HepG2 (cell line): ENCODE measurements around the gene GPR17. TPM values are rescaled to one million over a fixed set of nuclear protein-coding genes. Genes with fewer than 3 reads are reported as not detected.

Experiments
- ATAC-seq: fragments of 200-7000 bp; cut with Tn5 transposase; 3 replicates; pipeline ENCODE4 v1.9.1; 2020; ENCODE audit warnings: mild to moderate bottlenecking, moderate library complexity
- BruUV-seq: library from RNA; stranded (reverse); fragments of 400-500 nt; replicated peaks from 2 replicates; lab custom pipeline; 2021; lab: Mats Ljungman, UMichigan
- CTCF ChIA-PET: fragments of 300-600 bp; formaldehyde crosslinking; extraction: SDS; loops from one replicate; lab custom pipeline; 2021; ENCODE audit warnings: low total read pairs, inconsistent platforms, low intra/inter-chr PET ratio; lab: Yijun Ruan, JAX
- POLR2A ChIA-PET: fragments of 350-600 bp; sonication (Branson Sonifier 250); formaldehyde crosslinking; loops from one replicate; lab custom pipeline; 2020; ENCODE audit warnings: antibody characterized with exemption, inconsistent platforms; lab: Yijun Ruan, JAX
- DNase-seq: peaks from one replicate; pipeline ENCODE4 v3.0.0-alpha.2; 2015; ENCODE audit warnings: low spot score
- FAIRE-seq: peaks from 3 replicates; lab custom pipeline; 2011; peaks lifted over from hg19 to GRCh38; lab: Jason Lieb, UNC
- H2AFZ ChIP-seq: one replicate; pipeline ENCODE4 v1.6.1; 2011; ENCODE audit warnings: low read length, inconsistent platforms
- H3K27ac ChIP-seq: fragments of 300-600 bp; 3 replicates; pipeline ENCODE4 v1.8.0; 2011; ENCODE audit warnings: mixed run types, mild to moderate bottlenecking, mixed read lengths, low read length, inconsistent platforms; ENCODE audit not compliant: insufficient read depth; ENCODE audit errors: extremely low read length
- H3K27me3 ChIP-seq, 2 experiments: fragments of 200-600 bp in 1 of 2; 2 replicates in 1 of 2; 3 replicates in 1 of 2; pipeline versions ENCODE4 v1.6.0 to v1.8.0; 2011; ENCODE audit warnings: low read length in 2 of 2, mild to moderate bottlenecking in 2 of 2, moderate library complexity in 2 of 2, inconsistent platforms in 1 of 2; ENCODE audit not compliant: insufficient read depth in 2 of 2, control insufficient read depth in 1 of 2
- H3K36me3 ChIP-seq, 2 experiments: fragments of 200-600 bp in 1 of 2; replicated peaks in 1 of 2; 2 replicates in 1 of 2; 3 replicates in 1 of 2; pipeline versions ENCODE4 v1.5.1 to v1.8.0; 2011; ENCODE audit warnings: low read length in 2 of 2, inconsistent platforms in 1 of 2; ENCODE audit not compliant: insufficient read depth in 2 of 2, control insufficient read depth in 1 of 2
- H3K4me1 ChIP-seq: 2 replicates; pipeline ENCODE4 v1.5.1; 2012; ENCODE audit warnings: low read length, inconsistent platforms; ENCODE audit not compliant: insufficient read depth
- H3K4me2 ChIP-seq: 2 replicates; pipeline ENCODE4 v1.6.0; 2011; ENCODE audit warnings: low read depth, low read length, inconsistent platforms
- H3K4me3 ChIP-seq, 3 experiments: fragments of 200-600 bp in 1 of 3; sonication (generic), shearing (Covaris generic) in 1 of 3; replicated peaks in 1 of 3; 2 replicates each; pipeline ENCODE4 v1.5.1; 2011 to 2016; ENCODE audit warnings: low read length in 3 of 3, inconsistent platforms in 2 of 3, low read depth in 2 of 3, mild to moderate bottlenecking in 2 of 3, control low read depth in 1 of 3, mixed read lengths in 1 of 3; ENCODE audit not compliant: insufficient read depth in 1 of 3
- H3K79me2 ChIP-seq: one replicate; pipeline ENCODE4 v1.6.1; 2011; ENCODE audit warnings: low read length, inconsistent platforms; ENCODE audit not compliant: insufficient read depth
- H3K9ac ChIP-seq: 2 replicates; pipeline ENCODE4 v1.6.0; 2011; ENCODE audit warnings: mild to moderate bottlenecking, low read depth, low read length, inconsistent platforms; ENCODE audit not compliant: insufficient read depth
- H3K9me3 ChIP-seq: 2 replicates; pipeline ENCODE4 v1.5.1; 2012; ENCODE audit warnings: mild to moderate bottlenecking, low read length
- H4K20me1 ChIP-seq: 2 replicates; pipeline ENCODE4 v1.6.0; 2011; ENCODE audit warnings: inconsistent platforms, mild to moderate bottlenecking, low read length, moderate library complexity; ENCODE audit not compliant: insufficient read depth
- ARNTL ChIP-seq: sonication (generic); formaldehyde crosslinking; IDR thresholded peaks from 2 replicates; pipeline ENCODE4 v1.4.0; 2020; ENCODE audit warnings: mild to moderate bottlenecking, missing genetic modification reagents
- NAIF1 ChIP-seq: sonication (generic); formaldehyde crosslinking; IDR thresholded peaks from 2 replicates; pipeline ENCODE4 v1.5.0; 2020; ENCODE audit warnings: mild to moderate bottlenecking, missing genetic modification reagents, borderline replicate concordance
- RFXANK ChIP-seq: IDR thresholded peaks from 2 replicates; pipeline ENCODE4 v1.6.1; 2016
- RXRB ChIP-seq: IDR thresholded peaks from 2 replicates; pipeline ENCODE4 v1.6.1; 2016; ENCODE audit warnings: borderline replicate concordance, missing genetic modification reagents, missing compliant biosample characterization
- SALL2 ChIP-seq: sonication (generic); formaldehyde crosslinking; IDR thresholded peaks from 2 replicates; pipeline ENCODE4 v1.8.1; 2023; ENCODE audit warnings: mild to moderate bottlenecking, missing genetic modification reagents, inconsistent platforms
- SMYD3 ChIP-seq: sonication (generic); formaldehyde crosslinking; IDR thresholded peaks from 2 replicates; pipeline ENCODE4 v1.8.1; 2023; ENCODE audit warnings: mild to moderate bottlenecking, missing genetic modification reagents
- ZBTB42 ChIP-seq: sonication (generic); formaldehyde crosslinking; IDR thresholded peaks from 2 replicates; pipeline ENCODE4 v1.5.0; 2020; ENCODE audit warnings: mild to moderate bottlenecking, missing genetic modification reagents
- ZNF382 ChIP-seq: sonication (generic); formaldehyde crosslinking; IDR thresholded peaks from 2 replicates; pipeline ENCODE4 v1.5.0; 2020; ENCODE audit warnings: missing genetic modification reagents, mild to moderate bottlenecking, borderline replicate concordance
- ZNF543 ChIP-seq: sonication (generic); formaldehyde crosslinking; IDR thresholded peaks from 2 replicates; pipeline ENCODE4 v1.4.0; 2020; ENCODE audit warnings: mild to moderate bottlenecking, missing genetic modification reagents
- ZSCAN29 ChIP-seq: sonication (generic); formaldehyde crosslinking; conservative IDR thresholded peaks from 2 replicates; pipeline ENCODE4 v1.4.0; 2020; ENCODE audit warnings: mild to moderate bottlenecking, missing genetic modification reagents
- WGBS: methylation state at CpG from one replicate; pipeline ENCODE4 v1.1.6; 2017; ENCODE audit warnings: low lambda C conversion rate; 5-methylcytosine and 5-hydroxymethylcytosine counted together
- in situ Hi-C: cut with HindIII; loops from 2 replicates; pipeline ENCODE4 v1.10.0; 2017; ENCODE audit warnings: low pct_unique_long_range_greater_than_20kb; ENCODE audit not compliant: extremely low pct_ligation_motif_present
- intact Hi-C: fragments of 100-400 bp; cut with micrococcal nuclease; formaldehyde crosslinking; loops from one replicate; pipeline ENCODE4 v1.10.0; 2022; ENCODE audit not compliant: unreplicated experiment
- polyA plus RNA-seq, 8 experiments: library from polyadenylated mRNA; depleted of rRNA in 3 of 8; stranded (reverse) in 7 of 8; unstranded in 1 of 8; fragments of >200 nt; fragmentation: Illumina TruSeq in 4 of 8; extraction: Trizol in 4 of 8; gene quantifications; 2 replicates each; pipeline versions ENCODE4 v1.2.1 to v1.2.3, GENCODE V29; 2011 to 2016; ENCODE audit warnings: low read depth in 4 of 8, missing spikeins in 1 of 8, mixed read lengths in 1 of 8; ENCODE audit not compliant: insufficient read depth in 1 of 8
- total RNA-seq, 5 experiments: library from RNA; depleted of rRNA; stranded (reverse); fragments of >200 nt; fragmentation: Illumina TruSeq; extraction: Trizol; gene quantifications; 2 replicates each; pipeline ENCODE4 v1.2.3, GENCODE V29; 2016; ENCODE audit warnings: low read depth in 1 of 5

GPR17 gene
- total and polyA plus RNA-seq, 2 of the 13 experiments (the other 11 are each of a cell fraction or from before 2014, with no cell fraction given), result not detected

GRCh38 chr2:127598711-127599110 is 47.2 kb upstream of the GPR17 start:
- POLR2A ChIA-PET, result no interaction called here
- FAIRE-seq (no peak), ATAC-seq (no peak), DNase-seq (no peak)
- no peaks in the 10 kb centered on the region for H3K36me3 ChIP-seq
- no peak overlapping the region for H3K27ac ChIP-seq
- 47% methylated on average over 3 of the region's 3 CpGs for WGBS
- no peak overlapping the region for H3K4me3 ChIP-seq
- no peak overlapping the region for H3K4me2 ChIP-seq
- no peaks in the 10 kb centered on the region for H4K20me1 ChIP-seq
- H3K79me2 ChIP-seq, result no peaks in the 10 kb centered on the region
- no peaks in the 10 kb centered on the region for H3K4me1 ChIP-seq
- no peaks in the 10 kb centered on the region for H3K9me3 ChIP-seq
- peaks cover 0 to 20% of the 10 kb centered on the region in 2 experiments; a peak in 3 of 5 replicates for H3K27me3 ChIP-seq
- H3K9ac ChIP-seq, result no peak overlapping the region
- H2AFZ ChIP-seq, result no peak overlapping the region
- BruUV-seq, result no TSS peak
- CTCF ChIA-PET, result no interaction called here
- intact Hi-C loops (loop anchor here (10.0 kb wide), 1 partner anchor 226 kb away; no protein-coding TSS in a partner anchor), in situ Hi-C loops (no loop called here)
- TF ChIP-seq RFXANK (CRISPR knock-in tag) (no peak), ARNTL (no peak)

DNA sequence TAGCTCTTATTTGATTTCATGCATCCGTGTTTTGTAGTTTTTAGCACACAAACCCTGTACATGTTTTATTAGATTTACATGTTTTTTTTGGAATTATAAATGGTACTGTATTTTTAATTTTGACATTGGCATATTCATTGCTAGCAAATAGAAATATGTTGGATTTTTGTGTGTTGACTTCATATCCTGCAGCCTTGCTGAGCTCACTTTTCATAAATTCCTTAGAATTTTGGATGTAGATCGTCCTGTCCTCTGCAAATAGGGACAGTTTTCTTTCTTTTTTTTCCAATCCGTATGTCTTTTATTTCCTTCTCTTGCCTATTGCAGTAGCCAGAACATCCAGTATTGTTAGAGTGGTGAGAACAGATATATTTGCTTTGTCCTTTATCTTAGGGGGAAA is 46.7 kb upstream of the GPR17 start:
- Histone ChIP-seq H4K20me1 (no peaks in the 10 kb centered on the region), H3K36me3 (no peaks in the 10 kb centered on the region), H2AFZ (no peak overlapping the region), H3K9me3 (no peaks in the 10 kb centered on the region), H3K4me3 (no peak overlapping the region), H3K27me3 (peaks cover 0 to 19% of the 10 kb centered on the region in 2 experiments; a peak in 2 of 5 replicates), H3K27ac (no peak overlapping the region), H3K4me2 (no peak overlapping the region), H3K4me1 (no peaks in the 10 kb centered on the region), H3K9ac (no peak overlapping the region), H3K79me2 (no peaks in the 10 kb centered on the region)
- DNase-seq (no peak), FAIRE-seq (no peak), ATAC-seq (no peak)
- 21% methylated on average over 3 of the region's 3 CpGs for WGBS
- in situ Hi-C loops (no loop called here), intact Hi-C loops (loop anchor here (10.0 kb wide), 1 partner anchor 226 kb away; no protein-coding TSS in a partner anchor)
- BruUV-seq, result no TSS peak
- TF ChIP-seq NAIF1 (CRISPR knock-in tag), result no peak
- TF ChIP-seq SMYD3 (CRISPR knock-in tag), result no peak
- TF ChIP-seq ZBTB42 (CRISPR knock-in tag), result no peak
- TF ChIP-seq ZNF543 (CRISPR knock-in tag), result no peak
- no peak for TF ChIP-seq SALL2 (CRISPR knock-in tag)
- TF ChIP-seq ZNF382 (CRISPR knock-in tag), result no peak
- TF ChIP-seq ZSCAN29, result no peak
- TF ChIP-seq RXRB, result no peak
- POLR2A ChIA-PET, result no interaction called here
- CTCF ChIA-PET, result no interaction called here
